Fibroblast of the conjunctiva (primary cell): ENCODE results near the gene PRDM2.

Experiments
- DNase-seq: peaks from one replicate; pipeline ENCODE4 v3.0.0-alpha.2; 2010; ENCODE audit warnings: low read depth

PRDM2 gene

DNA sequence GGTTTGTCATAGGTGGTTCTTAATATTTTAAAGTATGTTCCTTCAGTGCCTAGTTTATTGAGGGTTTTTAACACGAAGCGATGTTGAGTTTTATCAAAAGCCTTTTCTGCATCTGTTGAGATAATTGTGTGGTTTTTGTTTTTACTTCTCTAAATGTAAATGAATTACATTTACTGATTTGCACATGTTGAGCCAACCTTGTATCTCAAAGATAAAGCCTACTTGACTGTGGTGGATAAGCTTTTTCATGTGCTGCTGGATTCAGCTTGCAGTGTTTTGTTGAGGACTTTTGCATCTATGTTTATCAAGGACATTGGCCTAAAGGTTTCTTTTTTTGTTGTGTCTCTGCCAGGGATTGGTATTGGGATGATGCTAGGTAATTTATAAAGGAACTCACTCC lies 142.5 kb downstream of the PRDM2 start:
- no peak for DNase-seq

DNA sequence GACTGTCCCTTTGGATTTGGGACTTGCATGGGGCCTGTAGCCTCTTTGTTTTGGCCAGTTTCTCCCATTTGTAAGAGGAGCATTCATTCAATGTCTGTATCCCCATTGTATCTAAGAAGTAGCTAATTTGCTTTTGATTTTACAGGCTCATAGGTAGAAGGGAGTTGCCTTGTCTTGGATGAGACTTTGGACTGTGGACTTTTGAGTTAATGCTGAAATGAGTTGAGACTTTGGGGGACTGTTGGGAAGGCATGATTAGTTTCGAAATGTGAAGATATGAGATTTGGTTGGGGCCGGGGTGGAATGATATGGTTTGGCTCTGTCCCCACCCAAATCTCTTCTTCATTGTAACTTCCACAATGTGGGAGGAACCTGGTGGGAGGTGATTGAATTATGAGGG lies 151.7 kb downstream of the PRDM2 start:
- DNase-seq: no peak

DNA sequence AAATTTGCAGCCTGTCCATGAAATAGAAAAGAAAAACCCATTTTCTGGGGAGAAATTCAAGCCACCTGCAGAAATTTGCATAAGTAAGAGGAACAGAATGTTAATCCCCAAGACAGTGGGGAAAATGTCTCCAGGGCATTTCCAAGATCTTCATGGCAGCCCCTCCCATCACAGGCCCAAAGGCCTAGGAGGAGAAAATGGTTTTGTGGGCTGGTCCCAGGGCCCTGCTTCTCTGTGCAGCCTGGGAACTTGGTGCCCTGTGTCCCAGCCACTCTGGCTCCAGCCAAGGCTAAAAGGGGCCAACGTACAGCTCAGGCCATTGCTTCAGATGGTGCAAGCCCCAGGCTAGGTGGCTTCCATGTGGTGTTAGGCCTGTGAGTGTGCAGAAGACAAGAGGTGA lies 155.6 kb downstream of the PRDM2 start:
- DNase-seq: no peak

- DNase-seq: no peak
Measured at GRCh38 chr1:13860031-13860430, 160.0 kb downstream of the PRDM2 start.

DNA sequence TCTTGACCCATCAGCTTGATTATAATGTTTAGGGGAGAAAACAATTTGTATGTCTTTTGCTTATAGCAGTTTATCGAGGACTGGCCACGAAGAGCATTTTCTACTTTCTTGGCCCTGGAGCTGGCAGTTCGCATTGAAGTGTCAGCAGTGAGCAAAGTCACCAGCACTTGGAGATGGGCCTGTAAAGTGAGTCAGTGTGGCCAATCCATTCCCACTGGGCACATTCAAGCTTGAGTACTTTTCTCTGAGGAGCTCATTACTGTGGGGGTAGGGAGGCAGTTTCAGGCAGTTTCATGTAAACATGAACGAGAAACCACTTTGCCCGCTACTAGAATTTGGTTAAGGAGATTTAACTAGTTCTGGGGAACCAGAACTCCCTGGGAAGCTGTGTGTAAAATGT lies 164.8 kb downstream of the PRDM2 start:
- DNase-seq: no peak

DNA sequence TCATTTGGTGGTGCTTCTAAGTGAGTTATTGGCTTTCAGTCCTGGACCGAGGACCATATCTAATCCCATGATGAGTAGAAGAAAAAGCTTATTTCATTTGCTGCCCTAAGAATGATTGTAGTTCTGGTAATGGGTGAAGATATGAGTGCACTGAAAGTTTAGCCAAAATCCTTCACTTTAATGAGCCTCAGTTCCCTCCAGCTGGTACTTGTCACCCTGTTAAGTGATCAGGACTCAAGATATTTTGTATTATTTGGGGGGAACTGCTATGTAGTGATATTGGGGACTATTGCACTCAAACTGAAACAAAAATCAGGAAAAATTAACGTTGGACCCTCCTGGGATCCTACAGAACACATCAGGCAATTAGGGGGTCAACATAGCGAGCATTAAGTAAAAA lies 165.9 kb downstream of the PRDM2 start:
- no peak for DNase-seq

DNA sequence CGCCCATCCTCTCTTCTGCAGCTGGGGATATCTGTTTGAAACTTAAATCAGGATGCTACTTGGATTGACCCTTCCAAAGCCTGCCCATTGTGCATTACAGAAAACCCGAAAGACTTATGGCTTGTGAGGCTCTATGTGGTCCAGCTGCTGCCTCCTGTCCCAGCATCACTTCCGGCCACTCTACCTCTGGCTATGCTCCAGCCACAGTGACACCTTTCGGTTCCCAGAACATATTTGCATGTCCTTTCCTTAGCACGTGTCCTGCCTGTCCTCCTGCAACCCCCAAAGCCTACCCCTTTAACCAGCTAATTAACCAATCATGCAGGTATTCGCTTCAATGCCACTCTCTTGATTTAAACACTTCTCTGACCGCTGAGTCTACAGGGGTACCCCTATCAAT lies 167.6 kb downstream of the PRDM2 start:
- no peak for DNase-seq

- DNase-seq: no peak
Measured at GRCh38 chr1:13869172-13869797, 169.3 kb downstream of the PRDM2 start.

DNA sequence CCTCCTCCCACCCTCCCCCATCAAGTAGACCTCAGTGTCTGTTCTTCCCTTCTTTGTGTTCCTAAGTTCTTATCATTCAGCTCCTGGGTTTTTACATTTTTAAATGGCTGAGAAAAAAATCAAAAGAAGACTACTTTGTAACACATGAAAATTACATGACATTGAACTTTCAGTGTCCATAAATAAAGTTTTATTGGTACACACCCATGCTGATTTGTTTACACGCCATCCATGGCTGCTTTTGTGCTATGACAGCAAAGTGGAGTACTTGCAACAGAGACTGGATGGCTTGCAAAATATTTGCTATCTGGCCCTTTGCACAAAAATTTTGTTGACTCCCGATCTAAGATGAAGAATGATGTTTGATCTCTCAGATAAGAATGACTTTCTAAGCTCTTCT lies 171.4 kb downstream of the PRDM2 start:
- no peak for DNase-seq

DNA sequence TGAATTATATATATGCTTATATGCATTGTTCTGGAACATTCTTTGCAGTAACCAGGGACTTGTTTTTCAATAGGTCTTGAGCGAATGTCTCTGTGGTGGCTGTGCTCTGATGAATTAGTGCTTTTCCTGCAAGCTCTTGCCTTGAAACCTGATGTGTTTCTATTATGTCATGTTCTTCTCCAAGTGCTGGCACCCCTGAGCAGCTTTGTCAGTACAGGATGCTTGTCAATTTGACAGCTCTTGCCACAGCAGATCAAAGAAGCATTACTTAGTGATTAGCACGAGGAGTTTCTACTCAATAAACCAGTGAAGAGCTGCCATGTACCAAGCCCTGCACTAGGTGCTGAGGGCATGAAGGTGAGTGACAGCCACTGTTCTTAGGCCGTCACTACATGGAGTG lies 171.9 kb downstream of the PRDM2 start:
- DNase-seq: no peak

DNA sequence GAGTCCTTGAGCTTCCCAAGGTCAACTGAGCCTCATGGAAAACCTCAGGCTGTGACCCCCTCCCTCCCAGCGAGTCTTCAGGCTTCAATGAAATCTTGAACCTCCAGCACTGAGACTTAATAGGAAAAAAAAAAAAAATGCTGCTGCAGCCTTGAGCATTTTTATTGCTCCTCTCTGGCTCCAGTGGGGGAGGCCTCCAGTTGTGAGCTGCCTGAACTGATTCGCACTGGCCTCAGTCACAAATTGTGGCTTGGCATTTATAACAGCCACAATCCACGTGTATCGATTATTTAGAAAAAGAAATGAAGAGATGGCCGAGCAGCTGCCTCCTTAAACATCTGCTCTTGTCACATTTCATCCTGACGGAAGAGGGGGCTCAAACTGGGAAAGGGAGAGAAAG lies 173.0 kb downstream of the PRDM2 start:
- DNase-seq: no peak
